Smooth muscle cell (in vitro differentiated cells): ENCODE results near the gene ATP1A4. TPM values are rescaled to one million over a fixed set of nuclear protein-coding genes. Genes with fewer than 3 reads are reported as not detected.

ENCODE experiments used
- DNase-seq: peaks from one replicate; lab custom pipeline; 2025; ENCODE audit not compliant: unreplicated experiment; lab: John Stamatoyannopoulos, UW
- H2AFZ ChIP-seq: fragments of 200-600 bp; sonication (generic); 2 replicates; pipeline ENCODE4 v1.6.0; 2016; ENCODE audit warnings: antibody characterized with exemption, low read depth, mild to moderate bottlenecking
- H3F3A ChIP-seq: fragments of 200-600 bp; sonication (generic); 2 replicates; pipeline ENCODE4 v1.6.0; 2017; ENCODE audit warnings: antibody characterized with exemption, low read depth
- H3K27ac ChIP-seq: fragments of 200-600 bp; sonication (generic); 2 replicates; pipeline ENCODE4 v1.5.1; 2016; ENCODE audit warnings: low read depth, mild to moderate bottlenecking
- H3K27me3 ChIP-seq: fragments of 200-600 bp; sonication (generic); 2 replicates; pipeline ENCODE4 v1.6.1; 2016; ENCODE audit warnings: low read depth, mild to moderate bottlenecking
- H3K36me3 ChIP-seq: fragments of 200-600 bp; sonication (generic); 2 replicates; pipeline ENCODE4 v1.5.1; 2016; ENCODE audit warnings: low read depth
- H3K4me1 ChIP-seq: fragments of 200-600 bp; sonication (generic); 2 replicates; pipeline ENCODE4 v1.5.1; 2016; ENCODE audit warnings: low read depth
- H3K4me2 ChIP-seq: fragments of 200-600 bp; sonication (generic); 2 replicates; pipeline ENCODE4 v1.6.0; 2016; ENCODE audit warnings: mild to moderate bottlenecking
- H3K4me3 ChIP-seq: fragments of 200-600 bp; sonication (generic); 2 replicates; pipeline ENCODE4 v1.5.1; 2016; ENCODE audit warnings: mild to moderate bottlenecking
- H3K79me2 ChIP-seq: fragments of 200-600 bp; sonication (generic); 2 replicates; pipeline ENCODE4 v1.6.0; 2016; ENCODE audit warnings: low read depth, mild to moderate bottlenecking
- H3K9ac ChIP-seq: fragments of 200-600 bp; sonication (generic); 2 replicates; pipeline ENCODE4 v1.6.0; 2016; ENCODE audit warnings: low read depth
- H3K9me3 ChIP-seq: fragments of 200-600 bp; sonication (generic); replicated peaks from 2 replicates; pipeline ENCODE4 v1.5.1; 2016; ENCODE audit warnings: low read depth
- H4K20me1 ChIP-seq: fragments of 200-600 bp; sonication (generic); 2 replicates; pipeline ENCODE4 v1.6.0; 2016; ENCODE audit warnings: low read depth
- WGBS: methylation state at CpG from one replicate; pipeline ENCODE4 v1.1.7; 2016; ENCODE audit warnings: low lambda C conversion rate; 5-methylcytosine and 5-hydroxymethylcytosine counted together
- polyA plus RNA-seq: library from polyadenylated mRNA; unstranded; fragments of >200 nt; fragmentation: Nextera tagmentation; extraction: Ambion mirVana; gene quantifications from 2 replicates; pipeline ENCODE4 v1.2.1, GENCODE V29; 2016
- total RNA-seq: library from RNA; depleted of rRNA; stranded (reverse); fragments of >200 nt; gene quantifications from 2 replicates; pipeline ENCODE4 v1.2.3, GENCODE V29; 2014
- TF ChIP-seq, protein P1 (sequence below): fragments of 200-600 bp; sonication (generic); IDR thresholded peaks from 2 replicates; pipeline ENCODE4 v1.5.1; 2017; ENCODE audit warnings: borderline replicate concordance, mild to moderate bottlenecking, antibody characterized with exemption; ENCODE audit not compliant: insufficient read depth, poor library complexity, severe bottlenecking

The ATP1A4 gene
- total and polyA plus RNA-seq, 2 experiments from 2014 or later = not detected

DNA sequence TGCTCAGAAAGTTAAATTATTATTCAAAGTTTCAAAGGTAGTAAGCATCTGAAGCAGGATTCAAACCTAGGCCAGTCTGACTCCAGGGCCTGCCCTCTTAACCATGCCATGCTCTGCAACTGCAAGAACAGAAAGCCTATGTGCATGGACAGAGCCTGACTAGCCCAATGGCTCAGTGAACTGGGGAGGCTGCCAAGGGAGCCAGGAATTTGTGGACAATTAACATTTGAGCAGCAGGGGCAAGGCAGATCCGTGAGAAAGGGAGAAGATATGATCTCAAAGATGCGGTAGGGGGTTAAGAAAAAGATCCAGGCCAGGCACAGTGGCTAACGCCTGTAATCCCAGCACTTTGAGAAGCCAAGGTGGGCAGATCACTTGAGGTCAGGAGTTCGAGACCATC, 6.5 kb upstream of the ATP1A4 start:
- 45% methylated on average over 4 of the region's 4 CpGs for WGBS
- Histone ChIP-seq H3K79me2 (no peaks in the 10 kb centered on the region), H3K9ac (no peak overlapping the region), H3K9me3 (no peaks in the 10 kb centered on the region), H3K27ac (no peak overlapping the region), H3K27me3 (no peaks in the 10 kb centered on the region), H3K36me3 (no peaks in the 10 kb centered on the region), H2AFZ (no peak overlapping the region), H3F3A (no peaks in the 10 kb centered on the region), H3K4me2 (no peak overlapping the region), H3K4me3 (no peak overlapping the region), H4K20me1 (no peaks in the 10 kb centered on the region), H3K4me1 (no peaks in the 10 kb centered on the region)
- no peak for DNase-seq
- TF ChIP-seq, protein P1, sequence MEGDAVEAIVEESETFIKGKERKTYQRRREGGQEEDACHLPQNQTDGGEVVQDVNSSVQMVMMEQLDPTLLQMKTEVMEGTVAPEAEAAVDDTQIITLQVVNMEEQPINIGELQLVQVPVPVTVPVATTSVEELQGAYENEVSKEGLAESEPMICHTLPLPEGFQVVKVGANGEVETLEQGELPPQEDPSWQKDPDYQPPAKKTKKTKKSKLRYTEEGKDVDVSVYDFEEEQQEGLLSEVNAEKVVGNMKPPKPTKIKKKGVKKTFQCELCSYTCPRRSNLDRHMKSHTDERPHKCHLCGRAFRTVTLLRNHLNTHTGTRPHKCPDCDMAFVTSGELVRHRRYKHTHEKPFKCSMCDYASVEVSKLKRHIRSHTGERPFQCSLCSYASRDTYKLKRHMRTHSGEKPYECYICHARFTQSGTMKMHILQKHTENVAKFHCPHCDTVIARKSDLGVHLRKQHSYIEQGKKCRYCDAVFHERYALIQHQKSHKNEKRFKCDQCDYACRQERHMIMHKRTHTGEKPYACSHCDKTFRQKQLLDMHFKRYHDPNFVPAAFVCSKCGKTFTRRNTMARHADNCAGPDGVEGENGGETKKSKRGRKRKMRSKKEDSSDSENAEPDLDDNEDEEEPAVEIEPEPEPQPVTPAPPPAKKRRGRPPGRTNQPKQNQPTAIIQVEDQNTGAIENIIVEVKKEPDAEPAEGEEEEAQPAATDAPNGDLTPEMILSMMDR = no peak

DNA sequence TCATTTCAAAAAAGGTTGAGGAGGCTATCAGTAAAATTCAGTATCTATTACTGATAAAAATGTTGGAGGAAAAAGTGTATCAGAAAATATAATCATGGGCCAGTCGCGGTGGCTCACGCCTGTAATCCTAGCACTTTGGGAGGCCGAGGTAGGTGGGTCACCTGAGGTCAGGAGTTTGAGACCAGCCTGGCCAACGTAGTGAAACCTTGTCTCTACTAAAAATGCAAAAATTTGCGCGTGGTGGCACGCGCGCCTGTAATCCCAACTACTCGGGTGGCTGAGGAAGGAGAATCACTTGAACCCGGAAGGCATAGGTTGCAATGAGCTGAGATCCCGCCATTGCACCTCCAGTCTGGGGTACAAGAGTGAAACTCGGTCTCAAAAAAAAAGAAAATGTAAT, 5.3 kb upstream of the ATP1A4 start:
- H3K4me2 ChIP-seq = no peak overlapping the region
- no peak overlapping the region for H3K27ac ChIP-seq
- no peak overlapping the region for H3K9ac ChIP-seq
- no peaks in the 10 kb centered on the region for H3K79me2 ChIP-seq
- DNase-seq = no peak
- H3K4me3 ChIP-seq = no peak overlapping the region
- H3K27me3 ChIP-seq = no peaks in the 10 kb centered on the region
- H4K20me1 ChIP-seq = no peaks in the 10 kb centered on the region
- no peaks in the 10 kb centered on the region for H3K9me3 ChIP-seq
- TF ChIP-seq, protein P1 = no peak
- 94% methylated on average over 14 of the region's 14 CpGs for WGBS
- H2AFZ ChIP-seq = no peak overlapping the region
- H3K36me3 ChIP-seq = no peaks in the 10 kb centered on the region
- no peaks in the 10 kb centered on the region for H3K4me1 ChIP-seq
- no peaks in the 10 kb centered on the region for H3F3A ChIP-seq

DNA sequence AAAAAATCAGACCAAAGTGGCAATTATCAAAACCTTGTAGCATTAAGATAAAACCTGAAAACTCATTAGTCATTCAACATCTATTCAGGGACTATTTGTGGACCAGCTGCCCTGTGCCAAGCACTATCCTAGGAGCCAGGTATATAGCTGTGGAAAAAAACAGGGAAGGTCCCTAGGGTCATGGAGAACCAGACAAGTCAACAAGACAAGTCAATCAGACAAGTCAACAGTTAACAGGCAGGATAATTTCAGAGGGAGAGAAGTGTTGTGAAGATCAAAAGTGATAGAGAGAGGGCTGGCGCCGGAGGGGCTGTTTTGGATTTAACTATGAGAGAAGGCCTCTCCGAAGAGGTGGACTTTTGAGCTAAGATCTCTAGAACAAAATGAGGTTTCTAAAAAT, 3.3 kb upstream of the ATP1A4 start:
- H2AFZ ChIP-seq = no peak overlapping the region
- no peak overlapping the region for H3K27ac ChIP-seq
- H3K4me2 ChIP-seq = no peak overlapping the region
- H3K36me3 ChIP-seq = no peaks in the 10 kb centered on the region
- H3K27me3 ChIP-seq = no peaks in the 10 kb centered on the region
- WGBS = 92% methylated on average over 3 of the region's 3 CpGs
- TF ChIP-seq, protein P1 = no peak
- no peak overlapping the region for H3K9ac ChIP-seq
- no peaks in the 10 kb centered on the region for H3K4me1 ChIP-seq
- DNase-seq = no peak
- H3K79me2 ChIP-seq = no peaks in the 10 kb centered on the region
- H3F3A ChIP-seq = no peaks in the 10 kb centered on the region
- H3K9me3 ChIP-seq = no peaks in the 10 kb centered on the region
- no peaks in the 10 kb centered on the region for H4K20me1 ChIP-seq
- H3K4me3 ChIP-seq = no peak overlapping the region

DNA sequence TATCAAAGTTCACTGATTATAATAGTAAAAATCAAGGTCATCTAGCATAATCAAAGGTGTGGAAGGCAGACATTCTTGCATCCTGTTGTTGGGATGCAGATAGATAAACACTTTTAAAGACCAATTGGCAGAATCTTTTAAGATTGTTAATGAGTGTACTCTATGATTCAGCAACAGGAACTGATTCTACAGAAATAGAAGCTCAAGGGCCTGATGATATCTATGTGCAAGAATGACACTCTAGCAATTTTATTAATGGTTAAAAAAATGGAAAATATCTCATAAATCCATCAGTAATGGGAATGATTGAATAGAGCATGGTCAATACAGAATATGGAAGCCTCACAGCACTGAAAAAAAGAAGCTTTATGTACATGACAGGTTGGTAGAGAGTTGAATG, 2.2 kb upstream of the ATP1A4 start:
- no peaks in the 10 kb centered on the region for H3K27me3 ChIP-seq
- no peak overlapping the region for H3K27ac ChIP-seq
- H3K79me2 ChIP-seq = no peaks in the 10 kb centered on the region
- H2AFZ ChIP-seq = no peak overlapping the region
- H3K4me2 ChIP-seq = no peak overlapping the region
- no peaks in the 10 kb centered on the region for H4K20me1 ChIP-seq
- H3F3A ChIP-seq = no peaks in the 10 kb centered on the region
- TF ChIP-seq, protein P1 = no peak
- H3K9ac ChIP-seq = no peak overlapping the region
- no peak for DNase-seq
- no peaks in the 10 kb centered on the region for H3K9me3 ChIP-seq
- no peaks in the 10 kb centered on the region for H3K4me1 ChIP-seq
- no peaks in the 10 kb centered on the region for H3K36me3 ChIP-seq
- H3K4me3 ChIP-seq = no peak overlapping the region
